Prostate gland (tissue), 2 donors: ENCODE measurements around the gene MGME1. TPM values are rescaled to one million over a fixed set of nuclear protein-coding genes. Genes with fewer than 3 reads are reported as not detected.
A peak's percentile ranks its signal among the peaks of the same experiment; 100 is the strongest.
"Not testable (repeated sequence)": the region's sequence is repeated elsewhere in the genome, so short reads cannot be mapped to it uniquely, and the experiment has no call there.

ENCODE experiments used
- DNase-seq: peaks from one replicate; pipeline ENCODE4 v3.0.0-alpha.2; 2019; ENCODE audit warnings: low spot score
- H3K27ac ChIP-seq, 2 donors: fragments of 200-600 bp; sonication (generic); 2 replicates each; pipeline ENCODE4 v1.5.1; 2017 to 2019
- H3K27me3 ChIP-seq: fragments of 200-600 bp; sonication (generic); replicated peaks from 2 replicates; pipeline ENCODE4 v1.5.1; 2019; ENCODE audit not compliant: insufficient read depth
- H3K36me3 ChIP-seq, 2 donors: fragments of 200-600 bp; sonication (generic); 1 replicate in 1 of 2; 2 replicates in 1 of 2; pipeline versions ENCODE4 v1.5.1 to v1.8.1; 2017 to 2019
- H3K4me1 ChIP-seq: fragments of 200-600 bp; sonication (generic); replicated peaks from 2 replicates; pipeline ENCODE4 v1.5.1; 2019
- H3K4me3 ChIP-seq, 2 donors: fragments of 200-600 bp; sonication (generic); 2 replicates each; pipeline ENCODE4 v1.5.1; 2017 to 2019
- H3K9me3 ChIP-seq: fragments of 200-600 bp; sonication (generic); 2 replicates; pipeline ENCODE4 v1.5.1; 2017
- CTCF ChIP-seq, 4 experiments: fragments of 200-600 bp in 2 of 4; fragments of 450-650 bp in 2 of 4; sonication (generic) in 2 of 4; IDR thresholded peaks; 1 replicate in 3 of 4; 2 replicates in 1 of 4; pipeline ENCODE4 v1.5.1; 2016 to 2019; ENCODE audit warnings: antibody characterized with exemption in 4 of 4, mild to moderate bottlenecking in 2 of 4, moderate library complexity in 2 of 4
- POLR2A ChIP-seq: fragments of 450-650 bp; IDR thresholded peaks from one replicate; pipeline ENCODE4 v1.6.1; 2016; ENCODE audit warnings: antibody characterized with exemption, mild to moderate bottlenecking
- POLR2AphosphoS5 ChIP-seq: sonication (generic); formaldehyde crosslinking; IDR thresholded peaks from one replicate; pipeline ENCODE4 v1.6.1; 2017; ENCODE audit warnings: antibody characterized with exemption
- WGBS: methylation state at CpG from one replicate; pipeline ENCODE4 v1.1.5; 2018; 5-methylcytosine and 5-hydroxymethylcytosine counted together
- intact Hi-C: fragments of 100-400 bp; cut with DNase I; formaldehyde crosslinking; loops from one replicate; pipeline ENCODE4 v1.14.2; 2022
- total RNA-seq, 2 donors: library from RNA; depleted of rRNA; stranded (reverse); fragments of >200 nt; gene quantifications; one replicate each; pipeline ENCODE4 v1.1.0, GENCODE V29; 2016

Gene MGME1
- total RNA-seq, 2 donors from 2014 or later, result 11.1 to 15.5 TPM

- WGBS, result 48% methylated on average over 5 of the region's 5 CpGs
- no peaks in the 10 kb centered on the region for H3K36me3 ChIP-seq
- H3K4me1 ChIP-seq, result no peaks in the 10 kb centered on the region
- H3K9me3 ChIP-seq, result no peaks in the 10 kb centered on the region
- no peak for TF ChIP-seq CTCF (IDR thresholded peaks at IDR 0.05)
- no peak for TF ChIP-seq POLR2AphosphoS5
- no peak for TF ChIP-seq POLR2A
- H3K4me3 ChIP-seq, result no peak overlapping the region
- H3K27me3 ChIP-seq, result no peaks in the 10 kb centered on the region
- DNase-seq, result no peak
- H3K27ac ChIP-seq, result no peak overlapping the region
- intact Hi-C loops, result no loop called here
These were observed 11.1 kb upstream of the MGME1 start for GRCh38 chr20:17957505-17958363.

GRCh38 chr20:17958373-17959256 lies 10.2 kb upstream of the MGME1 start:
- Histone ChIP-seq H3K4me3 (no peak overlapping the region), H3K4me1 (no peaks in the 10 kb centered on the region), H3K27ac (peak overlapping the region; percentile 18 to 28), H3K9me3 (no peaks in the 10 kb centered on the region), H3K36me3 (no peaks in the 10 kb centered on the region), H3K27me3 (no peaks in the 10 kb centered on the region)
- no peak for TF ChIP-seq POLR2AphosphoS5
- peak in 1 of 4 experiments; percentile 47 for TF ChIP-seq CTCF (IDR thresholded peaks at IDR 0.05)
- 39% methylated on average over 5 of the region's 5 CpGs for WGBS
- intact Hi-C loops, result no loop called here
- no peak for DNase-seq

DNA sequence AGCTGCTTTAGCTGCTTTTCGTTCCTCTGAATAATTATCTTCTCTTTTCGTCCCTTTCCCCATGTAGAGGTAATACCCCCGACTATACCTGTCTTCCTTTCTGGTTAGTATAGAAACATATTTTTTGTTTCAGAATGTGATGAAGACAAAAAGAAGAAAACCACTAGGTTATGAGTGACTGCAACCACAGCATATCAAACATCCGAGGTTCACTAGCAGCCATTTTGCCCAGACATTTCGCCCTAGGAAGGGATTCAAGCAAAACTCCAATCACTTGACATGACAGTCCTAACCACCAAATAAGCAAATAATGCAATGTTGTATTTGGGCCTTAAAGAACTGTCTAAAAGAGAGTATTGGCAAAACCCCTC lies 9.6 kb upstream of the MGME1 start:
- H3K9me3 ChIP-seq, result no peaks in the 10 kb centered on the region
- DNase-seq, result no peak
- no peak overlapping the region for H3K4me3 ChIP-seq
- no peaks in the 10 kb centered on the region for H3K4me1 ChIP-seq
- H3K27ac ChIP-seq, result peak overlapping the region; percentile 18 to 28
- intact Hi-C loops, result no loop called here
- no peaks in the 10 kb centered on the region for H3K27me3 ChIP-seq
- 85% methylated on average over 5 of the region's 5 CpGs for WGBS
- TF ChIP-seq POLR2A, result no peak
- no peak for TF ChIP-seq POLR2AphosphoS5
- TF ChIP-seq CTCF (IDR thresholded peaks at IDR 0.05), result no peak
- no peaks in the 10 kb centered on the region for H3K36me3 ChIP-seq

- H3K4me3 ChIP-seq, H3K9me3 ChIP-seq, H3K36me3 ChIP-seq, DNase-seq, H3K27me3 ChIP-seq, H3K27ac ChIP-seq, H3K4me1 ChIP-seq: not testable (repeated sequence)
- 85% methylated on average over 16 of the region's 16 CpGs for WGBS
- intact Hi-C loops, result loop anchor here (5.0 kb wide), 1 partner anchor 37 kb away; no protein-coding TSS in a partner anchor
These were observed 8.4 kb upstream of the MGME1 start for GRCh38 chr20:17960400-17960885.

- intact Hi-C loops, result loop anchor here (5.0 kb wide), 1 partner anchor 36 kb away; no protein-coding TSS in a partner anchor
- no peak overlapping the region for H3K4me3 ChIP-seq
- 18% methylated on average over 6 of the region's 6 CpGs for WGBS
- H3K36me3 ChIP-seq, result no peaks in the 10 kb centered on the region
- no peaks in the 10 kb centered on the region for H3K4me1 ChIP-seq
- no peaks in the 10 kb centered on the region for H3K27me3 ChIP-seq
- peak overlapping the region; percentile 20 to 44 for H3K27ac ChIP-seq
- DNase-seq, result no peak
- no peaks in the 10 kb centered on the region for H3K9me3 ChIP-seq
- no peak for TF ChIP-seq POLR2AphosphoS5
- no peak for TF ChIP-seq CTCF (IDR thresholded peaks at IDR 0.05)
- no peak for TF ChIP-seq POLR2A
These were observed 7.8 kb upstream of the MGME1 start for GRCh38 chr20:17960927-17961586.
